Neuronal stem cell (in vitro differentiated cells): Measurements from ENCODE around the gene NPTX1.

ENCODE experiments used
- DNase-seq: peaks from one replicate; pipeline ENCODE4 v3.0.0-alpha.2; 2013; ENCODE audit warnings: low spot score
- H2AFZ ChIP-seq: one replicate; pipeline ENCODE4 v1.6.1; 2013; ENCODE audit warnings: mild to moderate bottlenecking, low read length, inconsistent platforms
- H2AK5ac ChIP-seq: 2 replicates; pipeline ENCODE4 v1.6.1; 2013; ENCODE audit warnings: low read depth, mild to moderate bottlenecking, inconsistent platforms, low read length, moderate library complexity, mixed read lengths
- H2BK120ac ChIP-seq: 2 replicates; pipeline ENCODE4 v1.6.1; 2013; ENCODE audit warnings: low read depth, mild to moderate bottlenecking, inconsistent platforms, low read length, moderate library complexity, mixed read lengths
- H2BK12ac ChIP-seq: one replicate; pipeline ENCODE4 v1.6.1; 2013; ENCODE audit warnings: low read length, inconsistent platforms
- H2BK15ac ChIP-seq: 2 replicates; pipeline ENCODE4 v1.6.1; 2013; ENCODE audit warnings: mild to moderate bottlenecking, low read length, inconsistent platforms, mixed read lengths
- H2BK5ac ChIP-seq: one replicate; pipeline ENCODE4 v1.6.1; 2013; ENCODE audit warnings: inconsistent platforms, mild to moderate bottlenecking, low read length, moderate library complexity
- H3K14ac ChIP-seq: one replicate; pipeline ENCODE4 v1.6.1; 2013; ENCODE audit warnings: low read length, inconsistent platforms
- H3K18ac ChIP-seq: 2 replicates; pipeline ENCODE4 v1.6.1; 2013; ENCODE audit warnings: low read length, inconsistent platforms
- H3K23ac ChIP-seq: 2 replicates; pipeline ENCODE4 v1.6.1; 2013; ENCODE audit warnings: low read depth, mild to moderate bottlenecking, mixed read lengths, low read length, inconsistent platforms; ENCODE audit not compliant: poor library complexity
- H3K27ac ChIP-seq: replicated peaks from 3 replicates; pipeline ENCODE4 v1.5.1; 2013; ENCODE audit warnings: low read length, inconsistent platforms
- H3K27me3 ChIP-seq, 3 experiments: 2 replicates each; pipeline ENCODE4 v1.6.1; 2013; ENCODE audit warnings: low read length in 3 of 3, mild to moderate bottlenecking in 2 of 3, inconsistent platforms in 1 of 3, low read depth in 1 of 3, mixed read lengths in 1 of 3, moderate library complexity in 1 of 3; ENCODE audit not compliant: control insufficient read depth in 3 of 3, insufficient read depth in 3 of 3
- H3K36me3 ChIP-seq, 2 donors: replicated peaks in 1 of 2; 2 replicates each; pipeline ENCODE4 v1.6.1; 2013; ENCODE audit warnings: low read length in 2 of 2; ENCODE audit not compliant: control insufficient read depth in 2 of 2, insufficient read depth in 2 of 2
- H3K4ac ChIP-seq: 2 replicates; pipeline ENCODE4 v1.6.1; 2013; ENCODE audit warnings: inconsistent platforms, mild to moderate bottlenecking, low read length, moderate library complexity
- H3K4me1 ChIP-seq, 2 donors: 1 replicate in 1 of 2; 2 replicates in 1 of 2; pipeline ENCODE4 v1.6.1; 2013; ENCODE audit warnings: low read length in 2 of 2, low read depth in 1 of 2; ENCODE audit not compliant: control insufficient read depth in 2 of 2, insufficient read depth in 1 of 2
- H3K4me2 ChIP-seq: one replicate; pipeline ENCODE4 v1.6.1; 2013; ENCODE audit warnings: mild to moderate bottlenecking, low read length, inconsistent platforms; ENCODE audit not compliant: insufficient read depth, poor library complexity, severe bottlenecking
- H3K4me3 ChIP-seq, 2 donors: 2 replicates each; pipeline ENCODE4 v1.5.1; 2013; ENCODE audit warnings: low read length in 2 of 2, mild to moderate bottlenecking in 2 of 2, inconsistent platforms in 1 of 2, moderate library complexity in 1 of 2
- H3K79me1 ChIP-seq: one replicate; pipeline ENCODE4 v1.6.1; 2013; ENCODE audit warnings: low read depth, mild to moderate bottlenecking, inconsistent platforms, low read length, moderate library complexity
- H3K9ac ChIP-seq: one replicate; pipeline ENCODE4 v1.6.1; 2013; ENCODE audit warnings: mild to moderate bottlenecking, low read depth, low read length, inconsistent platforms; ENCODE audit not compliant: poor library complexity
- H3K9me3 ChIP-seq, 2 donors: replicated peaks in 1 of 2; 2 replicates each; pipeline versions ENCODE3 to v1.6.1; 2013; ENCODE audit warnings: low read length in 2 of 2, mild to moderate bottlenecking in 2 of 2, inconsistent platforms in 1 of 2, low read depth in 1 of 2, mixed read lengths in 1 of 2, moderate library complexity in 1 of 2; ENCODE audit not compliant: control insufficient read depth in 2 of 2, insufficient read depth in 1 of 2
- H4K8ac ChIP-seq: one replicate; pipeline ENCODE4 v1.6.1; 2013; ENCODE audit warnings: low read depth, mild to moderate bottlenecking, inconsistent platforms, low read length, moderate library complexity
- H4K91ac ChIP-seq: one replicate; pipeline ENCODE4 v1.6.1; 2013; ENCODE audit warnings: low read length, low read depth, mild to moderate bottlenecking, inconsistent platforms; ENCODE audit not compliant: poor library complexity
- WGBS, 2 donors: extraction: QIAGEN DNeasy Blood & Tissue Kit; methylation state at CpG; one replicate each; pipeline ENCODE4 v1.1.7; 2013; ENCODE audit warnings: missing lambda C conversion rate in 2 of 2, mixed read lengths in 1 of 2; ENCODE audit not compliant: insufficient read length in 2 of 2, insufficient replicate concordance in 1 of 2; ENCODE audit errors: extremely low coverage in 2 of 2; 5-methylcytosine and 5-hydroxymethylcytosine counted together

The NPTX1 gene

GRCh38 chr17:80423536-80424225 is 52.7 kb downstream of the NPTX1 start:
- H4K91ac ChIP-seq: no peak overlapping the region
- peak overlapping the region; percentile 21 for H3K9ac ChIP-seq
- no peak overlapping the region for H2AFZ ChIP-seq
- no peak overlapping the region for H4K8ac ChIP-seq
- no peak overlapping the region for H3K4me2 ChIP-seq
- H2BK120ac ChIP-seq: no peak overlapping the region
- peak overlapping the region; percentile 10 for H2BK12ac ChIP-seq
- H3K4ac ChIP-seq: no peak overlapping the region
- no peak overlapping the region for H3K14ac ChIP-seq
- no peak overlapping the region for H2BK15ac ChIP-seq
- H3K27ac ChIP-seq: no peak overlapping the region
- no peak overlapping the region for H3K4me3 ChIP-seq
- no peak for DNase-seq
- peak overlapping the region; percentile 75 for H2AK5ac ChIP-seq
- no peaks in the 10 kb centered on the region for H3K79me1 ChIP-seq
- peak overlapping the region; percentile 98 for H3K23ac ChIP-seq
- peaks cover 0 to 2% of the 10 kb centered on the region in 2 donors for H3K9me3 ChIP-seq
- no peak overlapping the region for H2BK5ac ChIP-seq
- H3K18ac ChIP-seq: peak overlapping the region; percentile 57
- H3K36me3 ChIP-seq: peaks cover 2 to 14% of the 10 kb centered on the region in 2 donors
- H3K27me3 ChIP-seq: no peaks in the 10 kb centered on the region
- peaks cover 0 to 1% of the 10 kb centered on the region in 2 donors for H3K4me1 ChIP-seq
- WGBS, 2 donors: no CpG with 5 or more reads among the region's 13 CpGs

DNA sequence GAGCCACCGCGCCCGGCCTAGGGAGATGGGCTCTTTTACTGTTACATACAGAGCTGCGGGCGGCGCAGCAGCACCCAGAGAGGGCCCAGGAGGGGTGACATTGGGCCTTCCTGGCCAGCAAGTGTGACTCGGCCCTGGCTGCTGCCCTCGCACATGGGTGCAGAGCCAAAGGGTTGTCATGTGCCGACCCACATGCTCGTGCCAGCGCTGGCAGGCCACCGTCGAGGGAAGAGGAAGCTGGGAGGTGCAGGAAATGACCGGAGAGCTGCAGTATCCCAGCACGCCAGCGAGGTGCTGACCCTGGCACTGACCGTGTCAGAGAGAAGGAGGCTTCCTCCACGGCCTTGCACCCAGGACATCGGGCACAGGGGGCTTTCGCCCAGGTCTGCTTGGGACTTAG is 53.4 kb downstream of the NPTX1 start:
- peaks cover 0 to 2% of the 10 kb centered on the region in 2 donors for H3K9me3 ChIP-seq
- H3K18ac ChIP-seq: no peak overlapping the region
- no peak overlapping the region for H2AFZ ChIP-seq
- no peak overlapping the region for H2BK5ac ChIP-seq
- DNase-seq: no peak
- H2BK12ac ChIP-seq: no peak overlapping the region
- peak overlapping the region; percentile 98 for H3K23ac ChIP-seq
- H3K9ac ChIP-seq: no peak overlapping the region
- H3K4me3 ChIP-seq: no peak overlapping the region
- no peak overlapping the region for H2BK120ac ChIP-seq
- peaks cover 0 to 1% of the 10 kb centered on the region in 2 donors for H3K4me1 ChIP-seq
- no peak overlapping the region for H2AK5ac ChIP-seq
- WGBS, 2 donors: no CpG with 5 or more reads among the region's 20 CpGs
- no peak overlapping the region for H3K4me2 ChIP-seq
- H3K79me1 ChIP-seq: no peaks in the 10 kb centered on the region
- H3K4ac ChIP-seq: no peak overlapping the region
- H2BK15ac ChIP-seq: no peak overlapping the region
- peaks cover 7 to 21% of the 10 kb centered on the region in 2 donors for H3K36me3 ChIP-seq
- no peak overlapping the region for H3K27ac ChIP-seq
- no peak overlapping the region for H3K14ac ChIP-seq
- H4K91ac ChIP-seq: no peak overlapping the region
- H4K8ac ChIP-seq: no peak overlapping the region
- H3K27me3 ChIP-seq: no peaks in the 10 kb centered on the region

DNA sequence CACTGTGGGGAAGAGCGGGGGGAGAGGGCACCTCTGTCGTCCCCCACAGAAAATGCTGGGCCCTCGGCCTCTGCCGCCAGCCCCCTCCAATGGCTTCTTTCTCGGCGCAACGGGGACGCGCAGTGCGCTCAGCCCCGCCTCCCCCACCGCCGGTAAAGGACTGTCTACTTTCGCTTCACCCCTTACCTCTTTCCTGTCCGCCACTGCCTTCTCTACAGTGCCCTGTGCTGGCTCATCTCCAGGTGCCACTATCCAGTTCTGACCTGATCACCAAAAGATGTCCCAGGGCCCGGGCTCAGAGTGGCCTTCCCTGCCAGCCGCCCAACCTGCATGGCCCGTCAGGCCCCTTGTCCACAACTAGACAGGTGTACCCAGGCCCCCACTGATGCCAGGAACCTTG is 54.1 kb downstream of the NPTX1 start:
- Histone ChIP-seq H3K9me3 (peaks cover 0 to 2% of the 10 kb centered on the region in 2 donors), H2AK5ac (no peak overlapping the region), H3K18ac (no peak overlapping the region), H3K27me3 (no peaks in the 10 kb centered on the region), H3K27ac (no peak overlapping the region), H2AFZ (no peak overlapping the region), H3K4ac (no peak overlapping the region), H3K4me2 (no peak overlapping the region), H2BK120ac (no peak overlapping the region), H3K36me3 (peaks cover 13 to 28% of the 10 kb centered on the region in 2 donors), H3K4me3 (no peak overlapping the region), H3K14ac (no peak overlapping the region), H2BK5ac (no peak overlapping the region), H3K9ac (no peak overlapping the region), H2BK12ac (no peak overlapping the region), H2BK15ac (no peak overlapping the region), H4K91ac (no peak overlapping the region), H3K4me1 (peaks cover 0 to 1% of the 10 kb centered on the region in 2 donors), H3K79me1 (no peaks in the 10 kb centered on the region), H4K8ac (no peak overlapping the region), H3K23ac (no peak overlapping the region)
- DNase-seq: no peak
- WGBS, 2 donors: no CpG with 5 or more reads among the region's 18 CpGs

- Histone ChIP-seq H3K23ac (no peak overlapping the region), H2BK15ac (no peak overlapping the region), H3K18ac (no peak overlapping the region), H3K79me1 (no peaks in the 10 kb centered on the region), H3K9me3 (peaks cover 0 to 2% of the 10 kb centered on the region in 2 donors), H4K8ac (no peak overlapping the region), H3K9ac (no peak overlapping the region), H2AFZ (no peak overlapping the region), H4K91ac (no peak overlapping the region), H3K27ac (no peak overlapping the region), H3K4me2 (no peak overlapping the region), H3K4ac (no peak overlapping the region), H2BK120ac (no peak overlapping the region), H3K14ac (no peak overlapping the region), H2BK5ac (no peak overlapping the region), H2AK5ac (peak overlapping the region; percentile 88), H3K4me1 (no peaks in the 10 kb centered on the region), H3K36me3 (peaks cover 15 to 33% of the 10 kb centered on the region in 2 donors), H3K27me3 (no peaks in the 10 kb centered on the region), H3K4me3 (no peak overlapping the region), H2BK12ac (no peak overlapping the region)
- no CpG with 5 or more reads among the region's 20 CpGs for WGBS, 2 donors
- no peak for DNase-seq
These were observed 54.9 kb downstream of the NPTX1 start for GRCh38 chr17:80421381-80422090.
